ENCODE measurements around the gene MEX3D.
"Not testable (repeated sequence)": the region's sequence is repeated elsewhere in the genome, so short reads cannot be mapped to it uniquely, and the experiment has no call there.

MEX3D gene

DNA sequence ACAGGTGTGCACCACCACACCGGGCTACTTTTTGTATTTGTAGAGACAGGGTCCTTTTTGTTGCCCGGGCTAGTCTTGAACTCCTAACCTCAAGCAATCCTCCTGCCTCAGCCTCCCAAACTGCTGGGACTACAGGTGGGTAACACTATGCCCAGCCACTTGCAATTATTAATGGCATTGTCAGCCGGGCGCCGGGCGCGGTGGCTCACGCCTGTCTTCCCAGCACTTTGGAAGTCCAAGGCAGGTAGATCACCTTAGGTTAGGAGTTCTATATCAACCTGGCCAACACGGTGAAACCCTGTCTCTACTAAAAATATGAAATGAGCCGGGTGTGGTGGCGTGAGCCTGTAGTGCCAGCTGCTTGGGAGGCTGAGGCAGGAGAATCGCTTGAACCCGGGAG, 2.7 kb upstream of the MEX3D start:
- no peak for DNase-seq

DNA sequence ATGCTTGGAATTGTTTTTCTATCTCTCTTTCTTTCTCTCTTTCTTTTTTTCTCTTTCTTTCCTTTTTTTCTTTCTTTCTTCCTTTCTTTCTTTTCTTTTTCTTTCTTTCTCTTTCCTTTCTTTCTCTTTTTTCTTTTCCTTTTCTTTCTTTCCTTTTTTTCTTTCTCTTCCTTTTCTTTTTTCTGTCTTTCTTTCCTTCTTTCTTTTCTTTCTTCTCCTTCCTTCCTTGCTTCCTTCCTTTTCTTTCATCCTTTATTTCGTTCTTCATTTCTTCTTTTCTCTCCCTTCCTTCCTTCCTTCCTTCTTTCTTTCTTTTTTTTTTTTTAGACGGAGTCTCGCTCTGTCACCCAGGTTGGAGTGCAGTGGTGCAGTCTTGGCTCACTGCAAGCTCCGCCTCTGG, 1.9 kb upstream of the MEX3D start:
- DNase-seq: no peak

DNA sequence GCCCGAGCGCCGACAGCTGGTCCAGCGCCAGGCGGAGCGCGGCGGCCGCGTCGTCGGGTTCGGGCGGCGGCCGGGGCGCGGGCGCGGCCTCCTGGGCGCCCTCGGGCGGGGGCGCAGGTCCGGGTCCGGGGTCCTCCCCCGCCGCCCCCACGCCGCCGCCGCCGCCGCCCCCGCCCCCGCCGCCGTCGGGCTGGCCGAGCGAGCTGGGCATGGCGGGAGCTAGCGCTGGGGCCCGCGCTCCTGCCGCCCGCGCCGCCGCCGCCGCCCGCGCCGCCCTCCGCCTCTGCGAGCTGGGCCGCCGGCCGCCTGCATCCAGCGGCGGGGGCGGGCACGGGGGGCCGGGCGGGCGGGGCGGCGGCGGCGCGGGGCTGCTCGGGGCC, 287 bp downstream of the MEX3D start:
- DNase-seq: no peak

DNA sequence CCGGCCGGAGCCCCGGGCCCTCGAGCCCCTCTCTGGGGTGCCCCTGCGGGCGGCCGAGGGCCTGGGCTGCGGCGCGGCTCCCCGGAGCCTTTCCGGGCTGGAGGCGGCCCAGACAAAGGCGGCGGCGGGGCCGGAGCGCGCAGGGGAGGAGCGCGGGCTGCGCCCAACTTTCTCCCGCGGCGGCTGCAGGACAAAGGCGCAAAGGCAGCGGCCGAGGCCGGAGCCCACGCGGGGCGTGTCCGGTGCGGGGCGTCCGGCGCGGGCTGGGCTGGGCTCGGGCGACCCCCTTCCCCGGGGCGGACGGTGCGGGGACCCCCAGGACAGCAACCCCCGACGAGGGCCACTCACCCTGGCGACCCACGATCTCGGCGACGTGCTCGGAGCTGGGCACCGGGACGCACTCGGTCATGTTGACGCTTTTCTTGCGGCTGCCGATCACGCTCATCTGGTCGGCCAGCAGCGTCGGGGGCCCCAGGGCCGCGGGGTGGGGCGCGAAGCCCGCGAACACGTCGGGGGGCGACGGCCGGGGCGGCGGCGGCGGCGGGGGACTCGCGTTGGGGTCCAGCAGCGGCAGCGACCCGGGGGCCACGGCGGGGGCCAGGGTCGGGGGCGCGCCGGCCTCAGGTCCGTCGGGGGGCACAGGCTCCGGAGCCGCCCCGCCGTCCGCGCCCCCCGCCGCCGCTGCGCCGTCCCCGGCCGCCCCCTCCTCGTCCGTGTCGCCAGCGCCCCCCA, 843 bp downstream of the MEX3D start:
- DNase-seq: peak in 1 of 2 experiments; percentile 25

DNA sequence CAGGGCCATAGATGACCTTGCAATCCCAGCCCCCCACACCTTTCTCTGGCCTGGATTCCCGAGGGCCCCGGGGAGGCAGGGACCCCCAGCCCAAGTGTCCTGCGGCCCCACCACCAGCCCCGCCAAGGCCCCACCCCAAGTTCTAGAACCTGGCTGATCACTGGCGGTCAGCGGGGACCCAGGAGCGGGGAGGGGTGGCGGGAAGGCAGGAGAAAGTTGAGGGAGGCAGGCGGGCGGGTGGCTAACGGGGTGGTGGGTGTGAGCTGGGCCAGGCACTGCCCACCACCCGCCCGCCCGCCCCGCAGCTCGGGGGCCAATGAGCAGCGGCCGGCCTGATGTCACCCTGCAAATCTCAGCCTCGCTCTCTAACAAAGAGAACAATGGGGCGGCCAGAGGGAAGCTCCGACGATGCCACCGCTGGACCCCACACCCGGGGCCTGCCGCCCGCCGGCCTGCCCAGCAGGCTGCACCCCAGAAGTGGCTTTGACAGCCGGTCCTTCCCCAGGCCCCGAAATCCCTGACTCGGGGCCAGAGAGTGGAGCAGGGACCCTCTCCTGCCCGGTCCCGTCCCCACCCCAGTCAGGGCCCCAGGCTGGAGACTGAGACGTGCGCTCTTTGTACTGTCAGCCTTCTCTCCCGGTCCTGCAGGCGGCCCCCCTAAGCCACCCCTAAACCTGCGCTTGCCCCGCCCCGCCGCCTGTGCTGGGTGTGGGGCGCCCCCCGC, 1.6 kb downstream of the MEX3D start:
- DNase-seq: peak; percentile 68 to 73

DNA sequence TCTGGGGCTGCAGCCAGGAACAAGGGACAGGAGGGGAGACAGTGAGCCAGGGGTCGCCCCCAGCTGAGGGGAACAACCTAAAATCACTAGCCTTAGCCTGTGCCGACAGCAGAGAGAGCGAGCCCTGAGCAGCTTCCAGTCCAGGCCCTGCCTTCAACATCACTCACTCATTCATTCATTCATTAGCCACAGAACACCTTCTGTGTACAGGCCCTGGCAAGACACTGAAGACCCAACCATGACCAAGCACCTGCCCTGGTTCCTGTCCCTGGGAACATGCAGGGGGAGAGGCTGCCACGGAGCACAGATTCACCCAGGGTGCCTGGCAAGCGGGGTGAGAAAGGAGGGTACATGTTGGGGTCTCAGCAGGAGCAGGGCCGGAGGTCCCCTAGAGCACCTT, 4.9 kb downstream of the MEX3D start:
- no peak for DNase-seq

DNA sequence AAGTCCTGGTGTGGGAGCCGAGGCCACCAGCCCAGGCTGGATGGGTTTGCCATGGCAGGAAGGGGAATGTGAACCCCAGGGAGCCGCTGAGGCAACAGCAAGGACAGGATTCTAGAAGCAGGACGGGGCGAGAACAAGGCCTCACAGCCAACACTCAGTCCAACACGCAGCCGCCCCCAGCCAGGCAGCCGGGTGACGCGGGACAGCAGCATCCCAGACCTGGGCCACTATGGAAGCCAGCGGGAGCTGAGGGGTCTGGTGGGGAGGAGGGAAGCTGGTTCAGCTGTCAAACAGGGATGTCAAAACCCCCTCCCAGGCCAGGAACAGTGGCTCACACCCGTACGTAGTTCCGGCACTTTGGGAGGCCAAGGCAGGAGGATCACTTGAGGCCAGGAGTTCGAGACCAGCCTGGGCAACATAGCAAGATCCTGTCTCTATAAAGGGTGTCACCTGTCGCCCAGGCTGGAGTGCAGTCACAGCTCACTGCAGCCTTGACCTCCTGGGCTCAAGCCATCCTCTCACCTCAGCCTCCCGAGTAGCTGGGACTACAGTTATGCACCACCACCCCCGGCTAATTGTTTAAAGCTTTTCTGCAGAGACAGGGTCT, 6.8 kb downstream of the MEX3D start:
- DNase-seq: no peak

DNA sequence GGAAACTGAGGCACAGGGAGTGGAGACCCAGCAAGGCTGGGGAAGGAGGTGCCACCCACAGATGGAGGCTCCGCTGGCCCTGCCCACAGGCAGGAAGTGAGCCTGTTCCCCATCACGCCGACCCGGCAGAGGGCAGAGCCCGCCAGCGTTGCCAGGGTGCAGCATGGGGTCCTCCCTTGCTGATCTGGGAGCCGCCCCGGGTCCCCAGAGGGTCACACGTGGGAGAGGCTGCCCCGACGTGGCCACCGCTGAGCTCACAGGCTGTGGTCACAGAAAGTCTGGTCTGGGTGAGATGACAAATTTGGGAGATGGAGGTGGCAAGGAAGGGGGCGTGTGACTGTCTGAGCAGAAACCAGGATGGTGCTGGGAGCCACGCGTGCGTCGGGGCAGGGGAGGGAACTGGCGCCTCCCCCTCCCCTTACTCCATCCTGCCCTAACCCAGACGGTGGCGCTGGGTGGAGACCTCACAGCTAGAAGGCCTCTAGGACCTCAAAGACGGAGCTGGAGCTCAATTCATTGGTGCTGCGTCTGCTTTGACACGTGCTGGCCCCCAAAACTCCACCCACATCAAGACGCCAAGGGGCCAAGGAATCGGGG, 7.7 kb downstream of the MEX3D start:
- no peak for DNase-seq

DNA sequence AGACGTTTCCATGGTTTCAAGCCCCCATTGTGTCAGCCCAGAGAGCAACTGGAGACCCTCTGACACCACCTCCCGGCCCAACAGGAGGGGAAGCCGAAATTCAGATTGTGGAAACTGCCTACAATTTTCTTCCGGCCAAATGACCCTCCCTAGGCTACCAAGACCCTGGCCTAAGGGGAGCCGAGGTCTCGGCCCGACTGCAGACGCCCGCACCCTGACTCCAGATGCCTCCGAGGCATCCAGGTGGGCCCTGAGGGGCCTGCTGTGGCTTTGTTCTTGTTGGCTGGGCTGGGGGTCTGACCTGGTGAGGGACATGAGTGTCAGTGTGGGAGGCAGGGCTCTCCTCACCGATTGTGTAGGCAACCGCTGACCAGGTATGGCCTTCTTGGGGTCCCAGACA, 9.6 kb downstream of the MEX3D start:
- no peak for DNase-seq

DNA sequence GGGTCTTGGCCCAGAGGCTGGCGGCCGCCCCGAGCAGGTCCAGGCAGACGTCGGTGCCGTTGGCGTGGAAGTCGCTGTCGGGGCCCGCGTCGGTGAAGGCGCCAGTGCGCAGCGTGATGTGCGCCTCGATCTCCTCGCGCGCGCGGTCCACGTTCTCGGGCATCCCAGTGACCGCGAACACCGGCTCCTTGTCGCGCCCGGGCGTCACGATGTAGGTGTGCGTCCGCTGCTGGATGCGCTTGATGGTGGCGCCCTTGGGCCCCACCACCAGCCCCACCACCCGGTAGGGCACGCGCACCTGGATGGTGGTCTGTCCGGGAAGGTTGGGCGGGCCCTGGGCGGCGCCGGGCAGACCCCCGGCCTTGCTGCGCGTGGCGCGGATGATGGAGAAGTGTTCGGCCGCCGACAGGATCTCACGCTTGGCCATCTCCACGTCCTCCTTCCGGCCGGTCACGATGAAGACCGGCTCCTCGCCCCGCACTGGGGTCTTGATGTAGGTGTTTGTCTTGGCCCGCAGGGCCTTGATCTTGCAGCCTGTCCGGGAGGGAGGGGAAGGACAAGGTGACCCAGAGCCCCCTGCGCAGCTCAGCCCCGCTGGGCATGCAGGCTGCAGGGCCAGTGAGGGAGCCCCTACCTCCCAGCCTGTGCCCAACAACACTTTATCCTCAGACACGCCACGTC, 11.6 kb downstream of the MEX3D start:
- no peak for DNase-seq

DNA sequence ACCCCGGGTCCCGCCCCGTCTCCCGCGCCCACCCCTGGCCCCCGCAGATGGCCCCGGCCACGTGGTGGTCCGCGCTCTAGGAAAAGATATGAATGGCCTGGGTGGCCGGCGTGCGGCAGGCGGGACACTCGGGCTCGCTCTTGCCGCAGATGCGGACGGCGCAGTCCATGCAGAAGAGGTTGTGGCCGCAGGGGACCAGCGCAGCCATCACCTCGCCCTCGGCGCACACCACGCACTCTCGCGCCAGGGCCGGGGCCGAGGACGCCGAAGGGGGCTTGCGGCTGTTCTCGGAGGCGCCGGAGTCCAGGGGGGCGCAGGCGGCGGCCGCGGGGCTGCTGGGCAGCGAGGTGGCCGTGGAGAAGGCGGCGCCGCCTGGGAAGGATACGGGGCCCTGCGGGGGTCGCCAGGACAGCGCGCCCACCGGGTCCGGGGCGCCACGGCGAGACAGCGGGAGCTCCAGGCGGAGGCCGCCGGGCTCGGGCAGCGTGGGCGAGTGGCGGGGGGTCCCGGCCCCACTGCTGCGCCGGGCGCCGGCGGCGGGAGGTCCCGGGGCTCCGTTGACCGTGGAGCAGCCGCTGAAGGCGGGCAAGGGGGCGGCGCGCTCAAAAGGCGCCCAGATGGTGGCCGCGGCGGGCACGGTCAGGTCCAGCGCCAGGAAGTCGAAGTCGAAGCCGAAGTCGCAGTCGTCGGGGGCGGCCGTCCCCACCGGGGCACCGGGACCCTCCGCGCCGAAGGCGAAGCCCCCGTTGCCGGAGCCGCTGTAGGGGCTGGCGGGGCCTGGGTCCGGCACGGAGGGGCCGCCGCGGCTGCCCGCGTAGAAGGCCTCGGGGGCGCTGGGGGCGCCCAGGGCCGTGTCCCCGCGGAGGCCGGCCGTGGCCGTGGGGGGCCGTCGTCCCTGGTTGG, 12.4 kb downstream of the MEX3D start:
- DNase-seq: no peak

DNA sequence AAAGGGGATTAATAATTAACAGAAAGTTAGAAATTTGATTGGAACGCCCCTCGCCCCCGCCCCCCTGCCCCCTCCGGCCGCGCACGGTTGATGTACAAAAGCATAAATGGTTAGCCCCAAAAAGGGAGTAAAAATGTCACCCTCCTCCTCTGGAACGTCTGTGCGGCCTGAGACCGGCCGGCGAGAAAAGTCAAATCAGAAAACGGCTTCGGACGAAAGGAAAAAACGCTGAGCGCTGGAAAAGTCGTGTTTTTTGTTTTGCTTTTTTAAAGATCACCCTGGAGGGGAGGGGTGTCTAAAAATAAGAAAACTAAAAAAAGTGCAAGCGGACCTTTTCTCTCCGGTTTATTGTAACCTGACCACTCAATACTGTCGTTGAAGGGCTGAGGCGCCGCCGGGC, 13.2 kb downstream of the MEX3D start:
- no peak for DNase-seq

DNA sequence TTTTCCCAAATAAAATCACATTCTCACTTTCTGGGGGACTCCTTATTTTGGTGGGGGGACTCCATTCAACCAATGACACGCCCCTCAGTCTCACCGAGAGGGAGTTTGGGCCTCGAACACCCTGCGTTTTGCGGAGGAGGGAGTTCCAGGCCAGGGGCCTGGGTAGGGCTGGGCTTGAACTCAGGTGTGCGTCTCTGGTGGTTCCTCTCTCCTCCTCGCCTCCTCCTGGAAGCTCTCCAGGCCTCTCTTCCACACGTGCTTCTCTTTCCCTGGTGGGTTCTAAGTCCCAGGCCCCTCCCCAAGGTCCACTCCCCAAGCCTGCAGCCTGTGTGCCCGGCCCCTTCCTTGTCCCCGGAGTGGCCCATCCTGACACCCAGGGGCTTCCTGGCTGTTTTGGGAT, 14.7 kb downstream of the MEX3D start:
- no peak for DNase-seq

DNA sequence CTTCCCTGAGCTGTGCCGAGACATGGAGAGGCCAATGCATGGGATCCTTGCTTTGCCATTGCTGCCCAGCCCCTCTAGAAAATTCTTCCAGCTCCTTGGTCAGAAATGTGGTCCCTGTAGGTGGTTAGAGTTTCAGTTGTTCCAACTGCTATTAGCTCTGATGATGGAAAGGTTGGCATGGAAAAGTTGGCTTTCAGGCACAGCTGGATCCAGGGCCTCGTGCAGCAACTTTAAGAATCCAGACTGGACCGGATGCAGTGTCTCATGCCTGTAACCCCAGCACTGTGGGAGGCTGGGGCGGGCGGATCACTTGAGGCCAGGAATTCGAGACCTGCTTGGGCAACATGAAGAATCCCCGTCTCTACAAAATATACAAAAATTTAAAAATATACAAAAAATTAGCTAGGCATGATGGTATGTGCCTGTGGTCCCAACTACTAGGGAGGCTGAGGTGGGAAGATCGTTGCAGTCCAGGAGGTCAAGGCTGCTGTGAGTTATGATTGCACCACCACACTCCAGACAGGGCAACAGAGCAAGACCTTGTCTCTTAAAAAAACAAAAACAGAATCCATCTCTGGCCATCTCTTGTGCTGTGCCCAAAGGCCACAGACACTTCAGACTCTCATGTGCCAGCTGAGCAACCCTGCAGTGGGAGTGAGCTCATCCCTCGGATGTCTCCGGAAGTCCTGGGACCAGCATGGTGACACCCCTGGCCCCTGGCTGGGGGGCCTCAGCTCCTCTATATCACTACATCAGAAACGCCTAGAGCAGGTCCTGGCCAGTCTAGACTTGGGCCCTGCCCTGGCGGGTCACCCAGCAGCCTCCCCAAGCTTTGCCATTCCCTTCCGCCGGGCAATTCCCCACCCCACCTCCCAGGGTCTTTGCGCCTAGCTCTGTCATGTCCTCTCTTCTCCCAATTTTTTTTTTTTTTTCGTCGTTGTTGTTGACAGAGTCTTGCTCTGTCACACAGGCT, 16.8 kb downstream of the MEX3D start:
- no peak for DNase-seq

DNA sequence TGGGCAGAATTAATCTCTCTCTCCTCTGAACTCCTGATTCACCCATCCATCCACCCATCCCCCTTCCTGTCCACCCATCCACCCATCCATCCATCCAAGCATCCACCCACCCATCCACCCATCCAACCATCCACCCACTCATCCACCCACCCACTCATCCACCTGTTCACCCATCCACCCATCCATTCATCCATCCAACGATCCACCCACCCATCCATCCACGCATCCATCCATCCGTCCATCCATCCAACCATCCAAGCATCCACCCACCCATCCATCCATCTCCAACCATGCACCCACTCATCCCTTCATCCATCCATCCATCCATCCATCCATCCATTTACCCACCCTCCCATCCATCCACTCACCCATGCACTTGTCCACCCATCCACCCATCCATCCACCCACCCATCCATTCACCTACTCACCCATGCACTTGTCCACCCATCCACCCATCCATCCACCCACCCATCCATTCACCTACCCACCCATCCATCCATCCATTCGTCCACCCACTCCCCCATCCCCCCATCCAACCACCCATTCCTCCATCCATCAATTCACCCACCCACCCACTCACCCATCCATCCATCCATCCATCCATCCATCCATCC, 18.7 kb downstream of the MEX3D start:
- no peak for DNase-seq

DNA sequence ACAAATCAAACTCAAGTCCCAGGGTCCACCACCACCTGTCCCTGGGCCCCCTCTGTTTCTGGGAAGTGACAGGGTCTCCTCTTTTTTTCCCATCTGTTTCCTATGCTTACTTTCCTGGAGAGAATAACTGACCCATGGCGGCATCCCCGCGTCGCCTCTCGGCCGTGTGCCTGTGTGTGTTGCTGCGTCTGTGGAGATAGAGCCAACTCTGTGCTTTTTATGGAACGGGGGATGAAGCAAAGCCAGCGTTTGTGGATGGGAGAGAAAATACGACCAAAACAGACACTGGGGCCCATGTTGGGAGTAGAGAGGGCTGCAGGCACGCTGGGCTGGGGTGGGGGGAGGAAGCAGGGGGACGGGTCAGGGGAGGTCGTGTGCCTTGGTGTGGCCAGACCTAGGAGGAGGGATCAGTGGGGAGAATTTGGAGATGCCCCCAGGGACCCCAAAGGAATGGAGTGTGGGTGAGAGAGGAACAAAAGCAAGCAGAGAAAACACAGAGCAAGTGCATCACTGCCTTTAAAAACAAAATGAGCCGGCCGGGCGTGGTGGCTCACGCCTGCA, 27.7 kb downstream of the MEX3D start:
- no peak for DNase-seq

DNA sequence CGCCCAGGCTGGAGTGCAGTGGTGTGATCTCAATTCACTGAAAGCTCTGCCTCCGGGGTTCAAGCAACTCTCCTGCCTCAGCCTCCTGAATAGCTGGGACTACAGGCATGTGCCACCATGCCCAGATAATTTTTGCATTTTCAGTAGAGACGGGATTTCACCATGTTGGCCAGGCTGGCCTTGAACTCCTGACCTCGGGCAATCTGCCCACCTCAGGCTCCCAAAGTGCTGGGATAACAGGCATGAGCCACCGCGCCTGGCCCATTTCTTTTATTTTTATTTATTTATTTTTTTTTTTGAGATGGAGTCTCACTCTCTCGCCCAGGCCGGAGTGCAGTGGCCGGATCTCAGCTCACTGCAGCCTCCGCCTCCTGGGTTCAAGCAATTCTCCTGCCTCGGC, 28.4 kb downstream of the MEX3D start:
- not testable (repeated sequence) for DNase-seq

DNA sequence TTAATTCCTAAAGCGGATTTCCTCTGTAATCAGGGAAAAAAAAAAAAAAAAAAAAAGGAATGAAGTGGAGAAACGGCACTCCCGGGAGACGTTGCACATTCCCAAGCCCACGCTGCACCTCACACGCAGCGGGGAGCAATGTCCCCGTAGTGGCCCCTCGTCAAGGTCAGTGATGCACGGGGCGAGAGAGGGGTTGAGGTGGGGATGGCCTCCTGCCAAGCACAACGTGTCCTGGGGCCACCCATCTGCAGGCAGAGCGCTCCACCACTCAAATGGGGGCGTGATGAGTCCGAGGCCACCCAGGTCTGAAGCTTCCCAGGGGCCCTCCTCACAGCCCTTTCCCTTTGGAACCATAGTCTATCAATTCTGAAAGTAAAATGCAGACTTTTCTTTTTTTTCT, 29.1 kb downstream of the MEX3D start:
- DNase-seq: no peak

DNA sequence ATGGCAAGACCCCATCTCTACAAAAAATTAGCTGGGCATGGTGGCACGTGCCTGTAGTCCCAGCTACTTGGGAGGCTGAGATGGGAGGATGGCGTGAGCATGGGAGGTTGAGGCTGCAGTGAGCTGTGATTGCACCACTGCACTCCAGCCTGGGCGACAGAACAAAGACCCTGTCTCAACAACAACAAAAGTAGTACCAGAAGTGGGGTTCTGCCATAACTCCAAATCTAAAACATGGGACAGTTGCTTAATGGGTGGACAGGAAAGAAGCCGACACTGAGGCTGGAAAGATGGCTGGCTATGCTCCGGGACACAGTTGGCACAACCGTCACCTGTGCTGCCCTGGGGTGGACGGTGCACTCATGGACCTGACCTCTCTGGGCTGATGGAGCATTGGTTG, 32.4 kb downstream of the MEX3D start:
- DNase-seq: not testable (repeated sequence)

DNA sequence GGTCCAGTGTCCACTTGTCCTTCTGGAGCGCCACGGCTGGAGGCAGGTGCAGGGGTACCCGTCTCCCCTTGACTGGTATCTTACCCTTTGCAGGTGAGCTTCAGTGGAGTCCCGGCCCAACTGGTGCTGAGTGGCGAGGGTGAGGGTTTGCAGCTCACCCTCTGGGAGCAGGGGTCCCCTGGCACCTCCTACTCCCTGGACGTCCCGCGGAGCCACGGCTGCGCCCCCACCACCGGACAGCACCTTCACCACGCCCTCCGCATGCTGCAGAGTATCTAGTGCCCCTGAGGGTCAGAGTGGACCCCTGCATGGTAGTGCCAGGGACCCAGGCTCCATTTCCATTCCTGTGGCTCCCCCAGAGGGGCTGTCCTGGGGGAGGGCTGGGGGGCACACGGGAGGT, 33.2 kb downstream of the MEX3D start:
- DNase-seq: no peak
